Measurements from ENCODE around the gene SPON1. TPM values are rescaled to one million over a fixed set of nuclear protein-coding genes. Genes with fewer than 3 reads are reported as not detected.

The SPON1 gene
- total RNA-seq, 4 donors from 2014 or later, result 80.2 to 141 (median 103) TPM

DNA sequence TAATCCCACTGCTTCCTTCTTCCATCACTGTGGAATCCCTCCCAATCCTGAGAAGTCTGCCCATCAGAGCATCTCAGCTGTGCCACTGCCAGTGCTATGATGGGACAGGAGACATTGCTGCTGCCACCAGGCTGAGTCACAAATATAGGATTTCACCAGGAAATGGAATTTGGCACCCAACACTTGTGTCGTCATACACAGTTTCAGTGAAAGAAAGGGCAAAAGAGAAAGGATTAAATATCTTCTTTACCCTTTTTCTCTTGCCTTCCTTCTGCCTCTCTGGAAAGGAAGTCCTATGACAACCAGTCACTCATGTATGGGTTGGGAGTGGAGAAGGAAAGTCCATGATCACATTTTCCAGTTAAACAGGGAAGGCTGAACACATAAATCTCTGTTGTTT is 133.4 kb downstream of the SPON1 start:
- ATAC-seq (ENCODE audit: low FRiP score) (no peak), DNase-seq (ENCODE audit: low spot score) (no peak)
- no peak for TF ChIP-seq CTCF (IDR thresholded peaks at IDR 0.05)

DNA sequence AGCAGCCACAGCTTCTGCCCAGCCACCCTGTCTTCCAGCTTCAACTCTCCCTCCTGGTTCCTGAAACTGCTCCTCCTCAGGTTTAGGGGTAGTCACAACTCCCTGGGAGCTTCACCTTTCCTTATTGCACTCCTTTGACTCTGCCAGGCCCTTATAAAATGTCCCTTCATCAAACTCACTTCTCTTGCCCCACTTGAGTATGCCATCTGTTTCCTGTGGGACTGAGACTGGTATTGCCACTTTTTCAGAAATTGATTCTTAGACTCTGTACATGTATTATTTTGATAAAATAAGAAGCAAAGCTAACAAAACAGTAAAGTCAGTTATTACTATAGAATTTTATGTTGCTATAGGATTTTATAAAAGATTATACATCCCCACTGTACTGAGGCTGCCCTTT is 134.1 kb downstream of the SPON1 start:
- DNase-seq (ENCODE audit: low spot score), result no peak
- no peak for TF ChIP-seq CTCF (IDR thresholded peaks at IDR 0.05)
- ATAC-seq (ENCODE audit: low FRiP score), result no peak

DNA sequence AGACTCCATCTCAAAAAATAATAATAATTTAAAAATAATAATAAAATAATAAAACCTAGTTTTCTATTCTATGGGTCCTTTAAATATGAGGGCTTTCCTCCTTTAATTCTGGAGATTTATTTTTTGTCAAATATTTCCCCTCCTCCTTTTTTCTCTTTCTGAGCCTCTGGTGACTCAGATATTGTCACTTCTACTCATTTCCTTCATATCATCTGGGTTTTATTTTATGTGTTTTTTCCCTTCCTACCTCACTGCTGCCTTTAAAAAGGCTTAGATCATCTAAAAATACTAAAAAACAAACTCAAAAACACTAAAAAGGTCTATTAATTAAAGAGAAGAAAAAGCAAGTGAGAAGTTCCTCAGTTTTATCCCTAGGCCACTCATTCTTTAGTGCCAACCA is 138.9 kb downstream of the SPON1 start:
- no peak for TF ChIP-seq CTCF (IDR thresholded peaks at IDR 0.05)
- DNase-seq (ENCODE audit: low spot score), result no peak

DNA sequence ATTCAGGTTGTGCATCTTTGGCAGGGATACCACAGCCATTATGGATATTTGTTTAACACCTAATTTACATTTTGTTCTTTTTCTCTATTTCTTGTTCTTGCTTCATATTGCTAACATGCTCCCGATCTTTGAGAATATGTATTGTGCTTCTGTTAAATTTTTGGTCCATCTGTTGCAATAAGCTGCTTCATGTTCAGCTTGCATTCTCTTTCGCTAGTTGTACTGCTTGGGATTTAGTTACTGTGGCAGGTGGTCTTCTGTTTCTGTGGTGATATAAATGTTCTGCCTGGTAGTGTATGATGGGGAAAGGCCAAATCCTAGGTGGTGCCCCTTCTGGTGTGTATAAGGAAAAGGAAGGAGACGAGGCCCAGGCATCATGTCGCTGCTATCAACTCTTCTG is 140.2 kb downstream of the SPON1 start:
- TF ChIP-seq CTCF (IDR thresholded peaks at IDR 0.05), result no peak
- ATAC-seq (ENCODE audit: low FRiP score) (no peak), DNase-seq (ENCODE audit: low spot score) (no peak)

More for the DNA sequence above, 138.9 kb downstream of the SPON1 start:
- no peak for ATAC-seq (ENCODE audit: low FRiP score)

- ATAC-seq (ENCODE audit: low FRiP score) (no peak), DNase-seq (ENCODE audit: low spot score) (no peak)
- TF ChIP-seq CTCF (IDR thresholded peaks at IDR 0.05), result no peak
These were observed 142.9 kb downstream of the SPON1 start for GRCh38 chr11:14105446-14105845.

DNA sequence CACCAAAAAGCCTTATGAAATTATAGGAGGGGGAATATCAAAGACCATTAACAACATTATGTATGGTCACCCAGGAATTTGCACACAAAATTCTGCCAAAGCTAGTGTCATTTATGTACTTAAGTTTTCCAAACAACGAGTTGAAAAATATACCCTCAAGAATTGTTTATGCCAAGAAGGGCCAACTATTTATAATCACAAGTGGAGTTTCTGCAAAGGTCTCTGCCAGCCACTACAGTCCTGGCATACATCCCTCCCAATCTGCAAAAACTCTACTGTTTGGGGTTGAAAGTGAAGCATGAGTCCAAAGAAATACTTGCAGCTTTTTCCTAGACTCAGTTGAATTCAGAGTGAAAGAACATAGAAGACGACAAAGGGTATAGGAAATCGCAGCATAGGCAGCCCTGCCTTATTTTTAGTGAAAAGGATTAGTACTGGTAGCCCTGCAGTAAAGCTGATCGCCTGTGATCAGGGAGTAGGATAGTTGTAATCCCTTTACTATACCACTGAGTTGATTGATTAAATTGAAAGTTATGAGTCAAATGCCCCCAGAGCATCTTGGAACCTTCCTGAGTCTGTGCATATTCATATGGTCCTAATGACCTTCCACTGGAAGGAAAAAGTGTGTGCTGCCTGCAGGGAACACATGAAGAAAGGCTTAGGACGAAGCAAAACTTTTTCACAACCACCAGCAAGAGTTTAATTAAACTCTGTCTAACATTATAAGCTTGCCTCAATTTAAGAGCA is 144.0 kb downstream of the SPON1 start:
- TF ChIP-seq CTCF (IDR thresholded peaks at IDR 0.05), result no peak
- ATAC-seq (ENCODE audit: low FRiP score) (no peak), DNase-seq (ENCODE audit: low spot score) (no peak)

GRCh38 chr11:14107050-14107430 is 144.5 kb downstream of the SPON1 start:
- TF ChIP-seq CTCF (IDR thresholded peaks at IDR 0.05), result no peak
- DNase-seq (ENCODE audit: low spot score) (no peak), ATAC-seq (ENCODE audit: low FRiP score) (no peak)
